GM18870 (cell line): ENCODE results near the gene FAM237B.
"Not testable (repeated sequence)": the region's sequence is repeated elsewhere in the genome, so short reads cannot be mapped to it uniquely, and the experiment has no call there.

Source experiments
- ATAC-seq: cut with Tn5 transposase; IDR thresholded peaks from one replicate; pipeline ENCODE4 v1.9.1; 2021; ENCODE audit warnings: moderate library complexity; ENCODE audit not compliant: unreplicated experiment

Gene FAM237B

GRCh38 chr7:90320801-90321494, at the start of gene FAM237B:
Gene FAM237B, minus strand, starts transcription at chr7:90321304. Its CDS starts 1,556 bp downstream, at chr7:90319748.
- no peak for ATAC-seq

- no peak for ATAC-seq
These were observed 30.9 kb upstream of the FAM237B start for GRCh38 chr7:90351987-90352386.

GRCh38 chr7:90350032-90350431, 28.9 kb upstream of the FAM237B start:
- ATAC-seq = not testable (repeated sequence)

GRCh38 chr7:90349305-90349704, 28.2 kb upstream of the FAM237B start:
- ATAC-seq = no peak

GRCh38 chr7:90347759-90348158, 26.7 kb upstream of the FAM237B start:
- ATAC-seq = no peak

DNA sequence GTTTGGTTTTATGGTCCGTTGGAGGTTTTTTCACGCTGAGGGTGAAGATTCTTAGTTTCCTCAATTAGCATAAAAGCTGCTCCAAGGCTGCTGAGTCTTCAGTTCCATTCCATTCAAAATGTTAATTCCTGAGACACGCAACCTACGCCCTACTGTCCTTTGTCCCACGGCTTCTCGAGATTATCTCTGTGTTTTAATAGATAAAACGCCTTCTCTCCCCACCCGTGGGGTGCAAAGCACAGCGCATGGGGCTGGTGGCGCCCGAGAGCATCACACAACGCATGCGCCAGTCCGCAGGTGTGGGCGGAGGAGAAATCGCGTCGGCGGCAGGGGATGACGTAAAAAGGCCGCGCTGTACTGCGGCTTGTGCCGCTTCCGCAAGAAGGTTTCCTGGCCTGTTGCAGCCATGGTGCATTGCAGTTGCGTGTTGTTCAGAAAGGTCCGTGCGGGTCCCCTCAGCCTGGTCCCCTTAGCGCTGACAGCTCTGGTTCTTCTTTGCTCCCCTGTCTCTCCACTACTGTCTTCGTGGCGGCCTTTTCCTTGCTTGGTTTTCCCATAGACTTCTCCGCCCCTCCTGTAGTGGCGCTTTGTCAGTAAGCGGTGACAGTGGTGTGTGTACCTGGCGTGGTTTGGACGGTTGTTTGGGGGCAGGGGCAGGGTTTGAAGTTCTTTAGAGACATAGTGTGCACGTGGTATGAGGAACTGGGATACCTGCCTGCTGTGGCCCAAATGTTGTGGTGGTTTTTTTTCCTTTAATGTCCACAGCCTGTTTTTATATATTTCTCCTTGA, 25.4 kb upstream of the FAM237B start, which contains the start of gene GTPBP10:
Gene GTPBP10 (plus strand): TSS at position 381 of the 790 bp plus-strand sequence. CDS start 26 bp downstream, at position 407.
- ATAC-seq = peak; percentile 95

DNA sequence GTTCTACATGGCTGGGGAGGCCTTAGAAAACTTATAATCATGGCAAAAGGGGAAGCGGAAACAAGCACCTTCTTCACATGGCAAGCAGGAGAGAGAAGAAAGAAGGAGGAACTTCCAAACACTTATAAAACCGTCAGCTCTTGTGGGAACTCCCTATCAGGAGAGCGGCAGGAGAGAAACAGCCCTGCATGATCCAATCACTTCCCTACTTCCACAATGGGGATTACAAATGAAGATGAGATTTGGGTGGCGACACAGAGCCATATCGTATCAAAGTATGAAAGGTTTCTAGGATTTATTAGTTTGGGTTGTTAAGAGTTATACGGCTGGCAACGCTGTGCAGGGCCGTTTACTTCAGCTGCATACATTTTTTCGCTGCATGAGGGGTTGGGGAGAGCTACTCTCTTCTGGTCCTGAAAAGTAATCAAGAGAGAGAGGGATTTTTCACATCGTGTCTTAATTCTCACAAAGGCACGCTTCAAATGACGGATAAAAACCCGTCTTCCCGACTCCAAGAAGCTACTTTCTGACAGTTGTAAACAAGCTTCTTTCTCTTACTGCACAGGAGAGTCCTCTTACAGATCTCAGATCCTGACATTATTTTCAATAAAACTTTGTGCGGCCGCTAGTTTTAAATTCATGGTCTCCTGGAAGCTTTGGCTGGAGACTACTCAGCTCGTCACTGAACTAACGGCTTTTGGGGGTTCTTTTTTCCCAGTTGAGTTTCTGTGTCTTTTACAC, 24.7 kb upstream of the FAM237B start:
- ATAC-seq = peak; percentile 2

DNA sequence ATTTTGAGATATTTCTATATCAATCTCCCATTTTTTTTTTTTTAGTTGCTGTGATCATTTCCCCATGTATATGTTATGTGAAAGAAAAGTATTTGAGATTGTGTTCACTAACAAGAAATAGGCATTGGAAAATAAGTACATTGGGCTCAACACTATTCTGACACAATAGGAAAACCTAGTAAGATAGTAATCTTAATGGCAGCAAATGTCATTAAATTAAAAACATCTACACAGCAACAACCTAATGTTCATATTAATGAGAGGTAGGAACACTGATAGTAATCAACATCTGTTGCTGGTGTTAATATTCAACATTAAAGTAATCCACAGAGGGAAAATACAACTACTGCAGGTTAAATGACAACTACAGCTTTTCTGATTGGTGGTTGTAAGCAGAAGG, 23.9 kb upstream of the FAM237B start:
- ATAC-seq = no peak

DNA sequence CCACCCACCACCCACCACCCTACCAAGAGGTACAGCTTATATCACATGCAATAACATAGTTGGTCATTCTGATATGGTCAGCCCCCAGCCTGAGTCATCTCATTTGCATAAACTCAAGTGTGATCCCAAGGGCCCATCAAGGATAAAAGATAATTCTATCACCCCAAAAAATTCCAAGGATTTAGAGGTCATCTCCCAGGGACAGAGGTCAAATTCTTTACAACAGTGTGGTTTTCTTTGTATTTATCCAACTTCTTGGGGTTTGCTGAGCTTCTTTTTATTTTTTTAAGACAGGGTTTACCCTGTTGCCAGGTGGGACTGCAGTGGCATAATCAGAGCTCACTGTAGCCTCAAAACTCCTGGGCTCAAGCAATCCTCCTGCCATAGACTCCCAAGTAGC, 16.0 kb upstream of the FAM237B start:
- ATAC-seq = no peak

DNA sequence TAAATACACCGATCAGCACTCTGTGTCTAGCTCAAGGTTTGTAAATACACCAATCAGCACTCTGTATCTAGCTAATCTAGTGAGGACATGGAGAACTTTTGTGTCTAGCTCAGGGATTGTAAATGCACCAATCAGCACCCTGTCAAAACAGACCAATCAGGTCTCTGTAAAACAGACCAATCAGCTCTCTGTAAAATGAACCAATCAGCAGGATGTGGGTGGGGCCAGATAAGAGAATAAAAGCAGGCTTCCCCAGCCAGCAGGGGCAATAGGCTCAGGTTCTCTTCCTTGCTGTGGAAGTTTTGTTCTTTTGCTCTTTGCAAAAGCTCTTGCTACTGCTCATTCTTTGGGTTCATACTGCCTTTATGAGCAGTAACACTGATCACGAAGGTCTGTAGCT, 13.8 kb upstream of the FAM237B start:
- not testable (repeated sequence) for ATAC-seq

DNA sequence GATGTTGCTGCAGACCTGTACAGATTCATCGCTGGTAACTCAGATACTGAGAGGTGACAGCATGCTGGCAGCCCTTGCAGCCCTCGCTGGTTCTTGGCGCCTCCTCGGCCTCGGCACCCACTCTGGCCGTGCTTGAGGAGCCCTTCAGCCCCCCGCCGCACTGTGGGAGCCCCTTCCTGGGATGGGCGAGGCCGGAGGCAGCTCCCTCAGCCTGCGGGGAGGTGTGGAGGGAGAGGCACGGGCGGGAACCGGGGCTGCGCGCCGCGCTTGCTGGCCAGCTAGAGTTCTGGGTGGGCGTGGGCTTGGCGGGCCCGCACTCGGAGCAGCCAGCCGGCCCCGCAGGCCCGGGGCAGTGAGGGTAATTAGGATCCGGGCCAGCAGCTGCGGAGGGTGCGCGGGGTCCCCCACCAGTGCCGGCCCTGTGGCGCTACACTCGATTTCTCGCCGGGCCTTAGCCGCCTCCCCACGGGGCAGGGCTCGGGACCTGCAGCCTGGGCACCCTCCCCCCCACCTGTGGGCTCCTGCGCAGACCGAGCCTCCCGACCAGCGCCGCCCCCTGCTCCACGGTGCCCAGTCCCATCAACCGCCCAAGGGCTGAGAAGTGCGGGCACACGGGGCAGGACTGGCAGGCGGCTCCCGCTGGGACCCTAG, 13.2 kb upstream of the FAM237B start:
- no peak for ATAC-seq

DNA sequence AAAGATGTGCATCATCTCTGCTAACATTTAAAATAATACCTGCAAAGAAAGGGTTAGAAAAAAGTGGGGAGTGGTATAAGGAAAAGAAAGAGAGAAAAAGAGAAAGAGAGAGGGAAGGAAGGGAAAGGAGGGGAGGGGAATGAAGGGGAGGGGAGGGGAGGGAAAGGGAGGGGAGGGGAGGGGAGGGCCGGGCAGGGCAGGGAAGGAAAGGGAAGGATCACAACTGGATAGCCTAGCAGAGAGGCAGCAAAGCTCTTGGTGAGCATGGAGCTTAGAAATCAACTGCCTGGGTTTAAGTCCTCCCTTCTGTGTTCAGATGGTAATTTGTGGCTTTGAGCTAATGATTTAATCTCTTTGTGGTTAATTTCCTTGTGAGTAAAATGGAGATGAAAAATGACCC, 5.4 kb upstream of the FAM237B start:
- ATAC-seq = no peak

DNA sequence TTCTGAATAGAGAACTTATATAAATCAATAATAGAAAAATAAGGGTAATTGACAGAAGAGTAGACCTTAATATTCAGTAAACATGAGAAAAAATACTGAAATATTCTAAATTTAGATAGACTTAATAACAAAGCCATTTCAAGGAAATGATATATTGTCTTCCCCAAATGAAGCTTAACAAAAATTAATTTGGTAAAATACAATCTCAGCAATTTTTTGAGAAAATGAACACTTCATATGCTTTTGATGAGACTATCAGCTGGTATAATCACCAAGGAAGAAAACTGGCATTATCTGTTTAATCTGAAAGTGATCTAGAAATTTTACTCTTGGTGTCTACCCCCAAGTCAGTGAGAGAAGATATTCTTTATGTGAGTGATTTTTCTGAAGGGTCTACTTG, 1.7 kb upstream of the FAM237B start:
- ATAC-seq = no peak

- ATAC-seq = no peak
These were observed 695 bp downstream of the FAM237B start for GRCh38 chr7:90320418-90320800.

- ATAC-seq = no peak
These were observed 1.1 kb downstream of the FAM237B start for GRCh38 chr7:90320014-90320413.

- no peak for ATAC-seq
These were observed 7.2 kb downstream of the FAM237B start for GRCh38 chr7:90313907-90314306.

DNA sequence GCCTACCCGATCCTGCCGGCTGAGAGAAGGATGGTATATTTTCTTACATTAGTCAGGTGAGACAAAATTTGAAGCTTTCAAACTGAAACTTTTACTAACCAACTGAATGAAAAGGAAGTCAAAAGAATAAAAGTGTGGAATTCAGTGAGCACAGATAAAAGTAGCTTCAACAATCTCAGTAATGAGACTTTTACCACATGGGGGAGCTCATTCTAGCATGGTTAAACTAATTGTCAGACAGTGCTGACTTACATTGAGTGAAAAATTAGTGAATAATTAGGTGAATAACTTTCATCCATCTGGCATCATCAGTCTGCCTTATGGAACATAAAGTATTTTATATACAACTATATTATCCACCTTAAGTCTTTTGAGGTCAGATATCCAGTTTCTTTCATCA, 8.4 kb downstream of the FAM237B start:
- ATAC-seq = no peak

- no peak for ATAC-seq
These were observed 9.9 kb downstream of the FAM237B start for GRCh38 chr7:90311175-90311574.

- no peak for ATAC-seq
These were observed 11.2 kb downstream of the FAM237B start for GRCh38 chr7:90309872-90310271.

DNA sequence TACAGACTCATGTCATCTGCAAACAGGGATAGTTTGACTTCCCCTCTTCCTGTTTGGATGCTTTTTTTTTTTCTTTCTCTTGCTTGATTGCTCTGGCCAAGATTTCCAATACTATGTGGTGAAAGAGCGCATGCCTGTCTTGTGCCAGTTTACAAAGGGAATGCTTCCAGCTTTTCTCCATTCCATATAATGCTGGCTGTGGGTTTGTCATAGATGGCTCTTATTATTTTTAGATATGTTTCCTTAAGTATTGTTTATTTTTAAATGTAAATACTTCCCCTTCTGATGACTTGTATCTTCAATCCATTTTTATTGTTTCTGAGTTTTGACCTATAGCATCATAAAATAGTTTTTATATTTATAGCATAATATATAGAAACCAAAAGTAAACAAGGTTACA, 17.9 kb downstream of the FAM237B start:
- ATAC-seq = no peak
